ENCODE data around the gene KIF26B. TPM values are rescaled to one million over a fixed set of nuclear protein-coding genes. Genes with fewer than 3 reads are reported as not detected.

KIF26B gene
- total RNA-seq: under 1 TPM; 0.60 to 0.84 TPM

GRCh38 chr1:245154429-245155271, at the start of gene KIF26B:
Gene KIF26B, plus strand, starts transcription at chr1:245154985. Its CDS starts 440 bp downstream, at chr1:245155425.
- Mint-ChIP-seq H3K27ac (peak within 1 kb of the TSS; percentile 48), H3K9me3 (peaks cover 2% of the 10 kb centered on the region)

GRCh38 chr1:245105042-245105441, 49.7 kb upstream of the KIF26B start:
- DNase-seq: no peak
- Mint-ChIP-seq H3K4me3 (no peak overlapping the region), H3K36me3 (no peaks in the 10 kb centered on the region), H3K9me3 (no peaks in the 10 kb centered on the region), H3K27me3 (no peaks in the 10 kb centered on the region), H3K4me1 (no peaks in the 10 kb centered on the region), H3K27ac (no peak overlapping the region)

More at GRCh38 chr1:245154429-245155271, at the start of gene KIF26B:
- peak within 1 kb of the TSS; percentile 76 for H3K4me3 Mint-ChIP-seq
- peaks cover 15% of the 10 kb centered on the region for H3K4me1 Mint-ChIP-seq
- no peaks in the 10 kb centered on the region for H3K36me3 Mint-ChIP-seq
- peak; percentile 45 for DNase-seq
- H3K27me3 Mint-ChIP-seq: peaks cover 78% of the 10 kb centered on the region

- H3K36me3 Mint-ChIP-seq: no peaks in the 10 kb centered on the region
- no peaks in the 10 kb centered on the region for H3K9me3 Mint-ChIP-seq
- no peak for DNase-seq
- no peaks in the 10 kb centered on the region for H3K4me1 Mint-ChIP-seq
- H3K27me3 Mint-ChIP-seq: no peaks in the 10 kb centered on the region
- H3K4me3 Mint-ChIP-seq: no peak overlapping the region
- H3K27ac Mint-ChIP-seq: no peak overlapping the region
These were observed 48.9 kb upstream of the KIF26B start for GRCh38 chr1:245105815-245106410.

- Mint-ChIP-seq H3K4me3 (no peak overlapping the region), H3K27me3 (no peaks in the 10 kb centered on the region), H3K27ac (no peak overlapping the region), H3K36me3 (no peaks in the 10 kb centered on the region), H3K4me1 (no peaks in the 10 kb centered on the region), H3K9me3 (no peaks in the 10 kb centered on the region)
- DNase-seq: no peak
These were observed 47.0 kb upstream of the KIF26B start for GRCh38 chr1:245107776-245108114.

- Mint-ChIP-seq H3K27me3 (no peaks in the 10 kb centered on the region), H3K4me3 (no peak overlapping the region), H3K4me1 (no peaks in the 10 kb centered on the region), H3K27ac (no peak overlapping the region), H3K9me3 (no peaks in the 10 kb centered on the region), H3K36me3 (no peaks in the 10 kb centered on the region)
- DNase-seq: no peak
These were observed 46.5 kb upstream of the KIF26B start for GRCh38 chr1:245108246-245108645.

- no peaks in the 10 kb centered on the region for H3K36me3 Mint-ChIP-seq
- H3K27ac Mint-ChIP-seq: no peak overlapping the region
- H3K9me3 Mint-ChIP-seq: no peaks in the 10 kb centered on the region
- DNase-seq: no peak
- H3K27me3 Mint-ChIP-seq: no peaks in the 10 kb centered on the region
- no peaks in the 10 kb centered on the region for H3K4me1 Mint-ChIP-seq
- no peak overlapping the region for H3K4me3 Mint-ChIP-seq
These were observed 45.9 kb upstream of the KIF26B start for GRCh38 chr1:245108909-245109308.

- no peaks in the 10 kb centered on the region for H3K9me3 Mint-ChIP-seq
- no peaks in the 10 kb centered on the region for H3K4me1 Mint-ChIP-seq
- H3K36me3 Mint-ChIP-seq: no peaks in the 10 kb centered on the region
- DNase-seq: no peak
- no peaks in the 10 kb centered on the region for H3K27me3 Mint-ChIP-seq
- no peak overlapping the region for H3K4me3 Mint-ChIP-seq
- H3K27ac Mint-ChIP-seq: no peak overlapping the region
These were observed 44.4 kb upstream of the KIF26B start for GRCh38 chr1:245110406-245110805.

- Mint-ChIP-seq H3K27me3 (no peaks in the 10 kb centered on the region), H3K27ac (no peak overlapping the region), H3K9me3 (no peaks in the 10 kb centered on the region), H3K4me1 (no peaks in the 10 kb centered on the region), H3K36me3 (no peaks in the 10 kb centered on the region), H3K4me3 (no peak overlapping the region)
- DNase-seq: no peak
These were observed 43.7 kb upstream of the KIF26B start for GRCh38 chr1:245111073-245111472.

- Mint-ChIP-seq H3K27ac (no peak overlapping the region), H3K9me3 (no peaks in the 10 kb centered on the region), H3K4me3 (no peak overlapping the region), H3K4me1 (no peaks in the 10 kb centered on the region), H3K27me3 (no peaks in the 10 kb centered on the region), H3K36me3 (no peaks in the 10 kb centered on the region)
- DNase-seq: no peak
These were observed 41.1 kb upstream of the KIF26B start for GRCh38 chr1:245113649-245114048.

- no peak overlapping the region for H3K27ac Mint-ChIP-seq
- DNase-seq: no peak
- no peaks in the 10 kb centered on the region for H3K27me3 Mint-ChIP-seq
- H3K4me3 Mint-ChIP-seq: no peak overlapping the region
- no peaks in the 10 kb centered on the region for H3K36me3 Mint-ChIP-seq
- no peaks in the 10 kb centered on the region for H3K9me3 Mint-ChIP-seq
- H3K4me1 Mint-ChIP-seq: no peaks in the 10 kb centered on the region
These were observed 38.7 kb upstream of the KIF26B start for GRCh38 chr1:245116131-245116530.

GRCh38 chr1:245116751-245117150, 38.0 kb upstream of the KIF26B start:
- no peaks in the 10 kb centered on the region for H3K9me3 Mint-ChIP-seq
- DNase-seq: no peak
- no peak overlapping the region for H3K27ac Mint-ChIP-seq
- no peak overlapping the region for H3K4me3 Mint-ChIP-seq
- H3K27me3 Mint-ChIP-seq: no peaks in the 10 kb centered on the region
- no peaks in the 10 kb centered on the region for H3K4me1 Mint-ChIP-seq
- no peaks in the 10 kb centered on the region for H3K36me3 Mint-ChIP-seq

- Mint-ChIP-seq H3K4me1 (no peaks in the 10 kb centered on the region), H3K4me3 (no peak overlapping the region)
These were observed 36.7 kb upstream of the KIF26B start for GRCh38 chr1:245118066-245118465.

GRCh38 chr1:245118806-245119205, 36.0 kb upstream of the KIF26B start:
- Mint-ChIP-seq H3K4me1 (no peaks in the 10 kb centered on the region), H3K9me3 (no peaks in the 10 kb centered on the region), H3K4me3 (no peak overlapping the region), H3K36me3 (no peaks in the 10 kb centered on the region), H3K27me3 (no peaks in the 10 kb centered on the region), H3K27ac (no peak overlapping the region)
- no peak for DNase-seq

More at GRCh38 chr1:245118066-245118465, 36.7 kb upstream of the KIF26B start:
- Mint-ChIP-seq H3K9me3 (no peaks in the 10 kb centered on the region), H3K36me3 (no peaks in the 10 kb centered on the region), H3K27me3 (no peaks in the 10 kb centered on the region), H3K27ac (no peak overlapping the region)
- no peak for DNase-seq

GRCh38 chr1:245121523-245121922, 33.3 kb upstream of the KIF26B start:
- Mint-ChIP-seq H3K27ac (no peak overlapping the region), H3K4me3 (no peak overlapping the region), H3K36me3 (no peaks in the 10 kb centered on the region), H3K4me1 (no peaks in the 10 kb centered on the region), H3K27me3 (no peaks in the 10 kb centered on the region), H3K9me3 (no peaks in the 10 kb centered on the region)
- no peak for DNase-seq

- Mint-ChIP-seq H3K27me3 (peaks cover 4% of the 10 kb centered on the region), H3K9me3 (no peaks in the 10 kb centered on the region), H3K4me1 (no peaks in the 10 kb centered on the region), H3K4me3 (no peak overlapping the region), H3K27ac (no peak overlapping the region), H3K36me3 (no peaks in the 10 kb centered on the region)
- DNase-seq: no peak
These were observed 30.5 kb upstream of the KIF26B start for GRCh38 chr1:245124241-245124640.

- H3K4me1 Mint-ChIP-seq: no peaks in the 10 kb centered on the region
- H3K36me3 Mint-ChIP-seq: no peaks in the 10 kb centered on the region
- H3K27ac Mint-ChIP-seq: no peak overlapping the region
- H3K27me3 Mint-ChIP-seq: peaks cover 4% of the 10 kb centered on the region
- DNase-seq: no peak
- no peak overlapping the region for H3K4me3 Mint-ChIP-seq
- H3K9me3 Mint-ChIP-seq: no peaks in the 10 kb centered on the region
These were observed 30.1 kb upstream of the KIF26B start for GRCh38 chr1:245124644-245125043.
